Myocyte (in vitro differentiated cells): Measurements from ENCODE around the gene LETMD1. TPM values are rescaled to one million over a fixed set of nuclear protein-coding genes. Genes with fewer than 3 reads are reported as not detected.

Source experiments
- DNase-seq: peaks from one replicate; pipeline ENCODE4 v3.0.0-alpha.2; 2012; ENCODE audit warnings: low read depth
- total RNA-seq: library from RNA; depleted of rRNA; stranded (reverse); fragments of >200 nt; gene quantifications from 2 replicates; pipeline ENCODE4 v1.2.3, GENCODE V29; 2014

The LETMD1 gene
- total RNA-seq, 1 donor from 2014 or later: 33.4 TPM

DNA sequence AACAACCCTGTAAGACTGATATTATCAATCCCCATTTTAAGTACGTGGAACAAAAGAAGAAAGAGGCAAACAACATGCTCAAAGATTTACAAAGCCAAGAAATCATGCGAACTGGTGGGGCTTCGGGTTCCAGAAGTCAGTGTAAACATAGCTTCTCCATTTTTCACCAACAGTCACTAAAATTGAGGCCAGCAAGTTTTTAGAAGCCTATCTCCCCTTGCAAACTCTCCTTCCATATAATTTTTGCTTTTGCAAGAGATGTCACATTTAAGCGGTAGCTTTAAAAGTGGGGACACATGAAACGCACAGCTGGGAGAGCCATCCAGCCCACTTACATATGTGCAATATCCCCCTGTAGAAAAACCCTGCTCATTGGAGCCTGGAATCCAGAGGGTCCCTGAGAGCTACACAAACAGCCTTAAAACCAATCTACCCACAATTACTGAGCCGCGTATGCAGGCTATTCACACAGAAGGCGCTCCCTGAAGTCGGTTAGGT is 22.7 kb upstream of the LETMD1 start:
- DNase-seq: no peak

DNA sequence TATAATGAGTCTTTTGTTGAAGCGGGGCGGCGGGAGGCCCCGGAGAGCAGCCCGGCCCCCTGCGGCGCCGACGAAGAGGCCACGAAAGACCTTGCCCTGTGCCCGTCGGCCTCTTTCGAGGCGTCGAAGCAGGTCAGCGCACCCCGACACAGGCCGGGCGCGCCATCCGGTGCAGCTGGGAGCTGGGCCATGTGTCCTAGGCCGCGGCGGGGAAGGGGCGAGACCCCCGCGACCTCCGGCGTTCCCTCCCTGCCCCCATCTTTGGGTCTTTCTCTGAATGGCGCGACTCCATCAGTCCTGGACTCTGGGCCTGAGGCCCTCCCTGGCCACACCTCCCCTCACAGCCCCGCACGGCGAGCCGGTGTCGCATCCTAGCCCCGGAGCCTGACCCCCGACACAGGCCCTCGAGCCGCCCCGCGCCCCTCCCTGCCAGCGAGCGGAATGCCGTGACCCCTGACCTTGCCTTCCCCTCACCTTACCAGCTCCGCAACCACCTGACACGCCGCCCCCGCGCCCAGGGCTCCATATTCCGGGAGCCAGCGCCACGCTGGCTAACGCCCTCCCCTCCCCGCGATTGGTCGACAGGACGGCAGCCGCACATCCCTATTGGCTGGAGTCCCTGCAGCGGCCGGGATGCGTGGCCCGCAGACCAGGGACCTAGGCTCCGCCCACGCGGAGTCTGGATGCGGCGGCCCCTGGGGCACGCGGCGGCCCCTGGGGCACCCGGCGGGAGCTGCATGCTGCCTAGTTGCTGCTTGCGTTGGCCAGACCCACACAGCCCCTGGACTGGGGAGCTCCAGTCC is 22.1 kb upstream of the LETMD1 start, which contains the start of gene SLC11A2:
Gene SLC11A2 (minus strand): TSS at position 549 of the 803 bp plus-strand sequence. CDS start 15,656 bp downstream, outside the sequence.
- peak; percentile 95 for DNase-seq

- DNase-seq: no peak
Observed at GRCh38 chr12:51027342-51027835, 20.7 kb upstream of the LETMD1 start.

DNA sequence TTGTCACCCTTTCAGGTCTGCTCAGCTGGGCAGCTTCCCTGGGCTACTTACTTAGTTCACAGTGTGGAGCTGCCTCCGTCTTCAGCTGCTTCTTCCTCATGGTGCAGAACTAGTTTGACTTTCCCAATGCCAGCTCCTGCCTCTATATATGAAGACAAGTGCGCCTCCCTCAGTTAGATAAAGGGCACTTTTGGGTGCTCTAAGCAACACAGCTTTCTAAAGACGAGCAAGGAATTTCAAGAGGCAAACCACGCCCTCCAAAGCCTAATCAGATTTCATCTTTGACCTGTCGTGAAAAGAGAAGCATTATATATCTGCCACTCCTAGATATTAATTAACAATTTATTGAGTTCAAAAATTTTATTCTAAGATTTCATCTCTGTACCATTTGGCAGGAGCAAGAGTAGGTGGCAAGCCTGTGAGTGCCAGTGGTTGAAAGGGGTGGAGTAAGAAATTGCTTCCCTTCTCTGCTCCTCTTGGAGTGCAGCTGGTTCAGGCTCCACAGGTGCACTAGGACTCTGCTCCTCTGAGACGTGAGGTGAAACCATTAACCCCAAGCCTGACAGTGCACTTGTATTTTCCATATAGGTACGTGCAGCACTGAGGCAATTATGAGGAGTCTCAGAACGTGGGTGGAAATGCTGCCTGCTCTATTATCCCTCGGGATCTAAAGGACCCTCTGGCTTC is 19.9 kb upstream of the LETMD1 start:
- peak; percentile 64 for DNase-seq

DNA sequence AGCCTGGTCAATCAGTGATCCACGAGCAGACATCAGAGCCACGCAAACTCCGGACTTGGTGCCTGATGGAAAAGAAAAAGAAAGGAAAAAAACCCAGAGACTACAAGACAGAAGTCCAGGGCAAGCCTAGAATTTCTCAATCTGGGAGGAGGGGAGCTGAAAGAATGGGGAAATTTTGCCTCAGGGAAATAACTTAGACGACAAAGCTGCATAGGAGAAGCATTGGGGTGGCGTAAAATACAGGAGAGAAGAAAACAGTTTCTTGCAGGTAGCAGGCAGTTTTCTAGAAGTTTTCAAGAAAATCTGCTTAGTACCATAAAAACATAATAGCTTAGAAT is 19.3 kb upstream of the LETMD1 start:
- DNase-seq: no peak

DNA sequence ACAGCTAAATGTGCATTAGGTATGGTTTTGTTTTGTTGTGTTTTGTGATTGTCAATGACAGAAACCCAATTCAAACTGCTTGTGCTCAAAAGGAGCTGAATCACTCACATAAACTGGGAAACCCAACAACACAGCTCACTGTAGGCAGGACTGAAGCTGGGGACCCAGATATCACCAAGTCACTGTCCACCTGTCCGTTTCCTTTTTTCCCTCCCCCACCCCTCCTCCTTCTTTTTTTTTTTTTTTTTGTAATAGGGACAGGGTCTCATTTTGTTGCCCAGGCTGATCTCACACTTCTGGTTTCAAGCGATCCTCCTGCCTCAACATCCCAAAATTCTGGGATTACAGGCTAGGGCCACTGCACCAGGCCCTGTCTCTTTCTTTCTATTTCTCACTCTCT is 15.1 kb upstream of the LETMD1 start:
- no peak for DNase-seq

DNA sequence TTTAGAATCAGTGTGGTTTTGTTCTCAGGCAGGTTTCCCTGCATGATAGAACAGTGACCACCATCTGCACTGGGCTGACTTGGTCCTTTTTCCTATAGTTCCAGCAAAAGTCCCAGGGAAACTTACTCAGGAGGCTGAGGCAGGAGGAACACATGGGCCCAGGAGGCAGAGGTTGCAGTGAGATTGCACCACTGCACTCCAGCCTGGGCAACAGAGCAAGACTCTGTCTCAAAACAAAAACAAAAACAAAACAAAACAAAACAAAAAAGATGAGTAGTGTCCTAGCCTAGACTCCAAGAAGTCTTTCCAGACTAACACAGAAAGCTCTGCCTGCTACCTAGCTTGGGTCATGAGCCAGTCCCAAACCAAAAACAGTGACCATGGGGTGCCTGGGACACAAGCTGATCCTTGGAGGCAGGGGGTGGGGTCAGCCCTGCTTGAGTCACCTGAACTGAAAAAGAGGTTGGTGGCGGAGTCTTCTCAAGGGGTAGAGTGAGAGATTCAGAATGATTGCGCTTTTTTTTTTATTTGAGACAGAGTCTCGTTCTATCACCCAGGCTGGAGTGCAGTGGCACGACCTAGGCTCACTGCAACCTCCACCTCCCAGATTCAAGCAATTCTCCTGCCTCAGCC is 14.6 kb upstream of the LETMD1 start:
- DNase-seq: no peak

- DNase-seq: no peak
Observed at GRCh38 chr12:51036279-51036678, 11.8 kb upstream of the LETMD1 start.

DNA sequence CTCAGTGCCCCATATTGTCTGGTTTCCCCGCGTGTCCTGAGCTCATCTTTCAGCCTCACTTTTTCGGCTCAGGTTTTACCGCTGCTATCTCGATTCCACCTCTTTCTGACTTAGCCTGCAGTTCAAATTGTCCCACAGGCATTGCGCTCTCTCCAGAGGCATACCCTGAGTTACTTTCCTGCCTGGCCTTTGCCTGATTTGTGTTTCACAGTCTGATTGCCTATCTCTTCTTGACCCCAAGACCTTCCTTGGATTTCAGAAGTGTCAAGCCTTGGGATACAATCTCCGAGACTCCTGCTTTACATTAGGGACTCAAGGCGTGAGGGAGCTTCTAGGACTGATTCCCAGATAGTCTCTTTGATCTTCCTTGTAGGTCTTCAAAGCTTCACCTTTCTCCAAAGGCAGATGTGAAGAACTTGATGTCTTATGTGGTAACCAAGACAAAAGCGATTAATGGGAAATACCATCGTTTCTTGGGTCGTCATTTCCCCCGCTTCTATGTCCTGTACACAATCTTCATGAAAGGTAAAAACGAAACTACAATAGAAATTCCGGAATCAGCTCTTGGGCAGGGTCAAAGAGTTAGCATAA is 629 bp downstream of the LETMD1 start:
- peak; percentile 11 for DNase-seq

DNA sequence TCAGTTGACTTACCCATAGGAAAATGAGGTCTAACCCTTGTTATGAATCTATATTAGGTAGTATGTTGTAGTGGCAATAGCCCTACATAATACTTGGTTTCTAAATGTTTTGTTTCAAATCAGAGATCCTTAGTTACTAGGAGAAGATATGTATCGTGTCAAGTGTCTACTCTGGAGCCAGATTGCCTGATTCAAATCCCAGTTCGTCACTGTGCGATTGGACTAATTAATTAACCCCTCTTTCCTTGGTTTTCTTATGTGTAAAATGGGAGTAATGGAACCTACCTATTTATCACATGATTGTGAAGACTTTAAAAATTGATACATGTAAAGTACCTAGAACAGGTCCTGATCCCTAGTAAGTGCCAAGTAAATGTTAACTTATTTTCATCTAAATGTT is 1.4 kb downstream of the LETMD1 start:
- DNase-seq: no peak

- no peak for DNase-seq
Observed at GRCh38 chr12:51051787-51052186, 3.7 kb downstream of the LETMD1 start.

GRCh38 chr12:51055060-51055459 is 6.9 kb downstream of the LETMD1 start:
- no peak for DNase-seq

DNA sequence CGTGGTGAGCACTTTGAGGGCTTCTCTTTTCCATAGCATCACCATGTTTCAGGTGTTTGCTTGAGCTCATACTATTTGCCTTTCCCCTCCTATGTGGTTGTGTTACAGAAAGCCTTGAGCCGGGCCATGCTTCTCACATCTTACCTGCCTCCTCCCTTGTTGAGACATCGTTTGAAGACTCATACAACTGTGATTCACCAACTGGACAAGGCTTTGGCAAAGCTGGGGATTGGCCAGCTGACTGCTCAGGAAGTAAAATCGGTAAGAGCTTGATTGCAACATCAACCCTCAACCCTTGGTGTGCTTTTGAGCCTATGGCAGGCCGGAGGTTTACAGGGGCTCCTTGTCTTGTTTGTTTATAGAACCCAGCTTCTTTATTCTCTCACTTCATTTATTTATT is 8.1 kb downstream of the LETMD1 start:
- no peak for DNase-seq

DNA sequence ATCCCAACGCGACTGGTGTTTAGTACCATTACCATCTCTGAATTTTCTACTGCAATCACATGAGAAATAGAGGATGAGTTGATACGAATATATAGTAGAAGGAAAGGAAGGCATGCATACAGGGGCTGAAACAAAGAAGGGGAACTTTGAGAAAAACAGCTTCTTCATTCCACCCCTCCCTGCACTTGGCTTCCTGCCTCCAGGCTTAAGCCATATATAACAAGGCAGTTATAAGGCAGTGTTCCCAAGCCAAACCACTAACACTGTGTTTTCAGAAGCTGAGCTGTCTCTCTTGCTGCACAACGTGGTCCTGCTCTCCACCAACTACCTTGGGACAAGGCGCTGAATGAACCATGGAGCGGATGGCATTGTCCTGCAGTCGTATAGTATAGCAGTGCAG is 11.0 kb downstream of the LETMD1 start:
- no peak for DNase-seq

GRCh38 chr12:51062631-51063397 is 14.7 kb downstream of the LETMD1 start:
- no peak for DNase-seq

- no peak for DNase-seq
Observed at GRCh38 chr12:51065530-51065929, 17.4 kb downstream of the LETMD1 start.

DNA sequence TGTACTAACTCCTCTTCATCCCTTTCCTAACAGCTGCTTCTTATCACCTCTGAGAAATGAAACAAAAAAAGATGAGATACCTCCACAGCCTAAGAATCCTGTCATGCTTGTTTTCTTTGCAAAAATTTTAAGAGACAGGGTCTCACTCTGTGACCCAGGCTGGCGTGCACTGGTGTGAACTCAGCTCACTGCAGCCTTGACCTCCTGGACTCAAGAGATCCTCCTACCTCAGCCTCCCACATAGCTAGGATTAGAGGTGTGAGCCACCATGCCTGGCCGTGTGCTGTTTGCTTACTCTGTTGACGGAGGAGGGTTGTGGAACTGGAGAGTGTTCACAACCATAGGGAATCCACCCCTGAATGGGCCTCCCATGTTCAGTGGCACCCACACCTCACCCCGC is 19.1 kb downstream of the LETMD1 start:
- DNase-seq: no peak

DNA sequence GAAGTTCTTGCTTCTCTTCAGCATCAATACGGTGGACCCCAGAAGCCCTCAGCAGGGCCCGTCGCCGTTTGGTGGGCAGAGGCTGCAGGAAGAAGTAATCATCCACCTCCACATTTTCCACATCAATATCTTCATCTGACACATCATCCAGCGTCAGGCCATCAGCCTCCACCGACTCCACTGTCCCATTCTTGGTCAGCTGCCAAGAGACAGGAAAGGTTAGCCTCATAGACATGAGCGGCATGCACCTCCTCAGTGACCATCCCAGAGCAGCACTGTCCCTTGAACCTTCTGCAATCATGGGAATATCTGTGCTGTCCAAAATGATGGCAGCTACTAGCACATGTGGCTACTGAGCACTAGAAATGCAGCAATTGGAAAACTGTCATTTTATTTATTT is 19.6 kb downstream of the LETMD1 start:
- DNase-seq: no peak

GRCh38 chr12:51070004-51070403 is 21.9 kb downstream of the LETMD1 start:
- DNase-seq: no peak

GRCh38 chr12:51071663-51072062 is 23.5 kb downstream of the LETMD1 start:
- DNase-seq: peak; percentile 86

DNA sequence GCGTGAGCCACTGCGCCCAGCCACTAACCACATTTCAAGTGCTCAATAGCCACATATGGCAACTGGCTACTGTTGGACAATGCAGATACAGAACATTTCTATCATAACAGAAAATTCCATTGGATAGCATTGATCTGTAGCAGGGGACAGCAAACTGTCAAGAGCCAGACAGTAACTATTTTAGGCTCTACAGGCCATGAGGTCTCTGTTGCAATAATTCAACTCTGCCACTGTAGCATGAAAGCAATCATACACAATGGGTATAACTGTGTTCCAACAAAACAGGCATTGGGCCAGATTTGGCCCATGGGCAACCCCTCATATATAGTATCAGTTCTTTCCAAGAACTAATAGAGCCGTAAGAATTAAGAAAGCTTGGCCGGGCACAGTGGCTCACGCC is 27.3 kb downstream of the LETMD1 start:
- no peak for DNase-seq
